HG02970 (cell line): ENCODE measurements around the gene DGKH.
"Not testable (repeated sequence)": the region's sequence is repeated elsewhere in the genome, so short reads cannot be mapped to it uniquely, and the experiment has no call there.

Experiments
- ATAC-seq: cut with Tn5 transposase; IDR thresholded peaks from one replicate; pipeline ENCODE4 v1.9.1; 2021; ENCODE audit warnings: mild to moderate bottlenecking, moderate library complexity, moderate number of reproducible peaks; ENCODE audit not compliant: unreplicated experiment, low FRiP score

The DGKH gene

DNA sequence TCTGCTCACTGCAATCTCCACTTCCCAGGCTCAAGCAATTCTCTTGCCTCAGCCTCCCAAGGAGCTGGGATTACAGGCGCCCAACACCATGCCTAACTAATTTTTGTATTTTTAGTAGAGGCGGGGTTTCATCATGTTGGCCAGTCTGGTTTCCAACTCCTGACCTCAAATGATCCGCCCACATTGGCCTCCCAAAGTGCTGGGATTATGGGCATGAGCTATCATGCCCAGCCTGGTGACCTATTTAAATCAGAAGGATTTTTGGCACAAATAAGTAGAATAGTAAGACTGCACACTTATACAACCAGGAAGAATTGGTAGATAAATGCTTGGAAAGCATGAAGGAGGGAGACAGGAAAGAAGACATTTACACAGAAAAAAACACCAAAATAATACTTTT lies 170.1 kb downstream of the DGKH start:
- ATAC-seq = no peak

- ATAC-seq = no peak
Observed at GRCh38 chr13:42219051-42219450, 170.6 kb downstream of the DGKH start.

DNA sequence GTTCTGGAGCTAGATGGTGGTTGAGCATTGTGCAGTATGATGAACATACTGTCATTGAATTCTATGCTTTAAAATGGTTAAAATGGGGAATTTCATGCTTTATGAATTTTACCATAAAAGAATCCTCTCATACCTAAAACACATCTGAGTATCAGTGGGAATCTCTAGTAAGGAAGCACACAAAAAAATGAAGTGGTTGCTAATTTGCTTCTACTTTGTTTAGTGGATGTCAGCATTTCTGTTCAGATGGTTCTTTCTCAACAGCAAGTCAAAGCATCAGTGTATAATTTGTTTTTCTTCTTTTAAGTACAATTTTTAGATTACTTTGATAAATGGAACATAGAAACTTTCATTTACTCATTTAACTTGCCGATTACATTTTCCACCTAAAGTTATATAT lies 171.4 kb downstream of the DGKH start:
- ATAC-seq = no peak

DNA sequence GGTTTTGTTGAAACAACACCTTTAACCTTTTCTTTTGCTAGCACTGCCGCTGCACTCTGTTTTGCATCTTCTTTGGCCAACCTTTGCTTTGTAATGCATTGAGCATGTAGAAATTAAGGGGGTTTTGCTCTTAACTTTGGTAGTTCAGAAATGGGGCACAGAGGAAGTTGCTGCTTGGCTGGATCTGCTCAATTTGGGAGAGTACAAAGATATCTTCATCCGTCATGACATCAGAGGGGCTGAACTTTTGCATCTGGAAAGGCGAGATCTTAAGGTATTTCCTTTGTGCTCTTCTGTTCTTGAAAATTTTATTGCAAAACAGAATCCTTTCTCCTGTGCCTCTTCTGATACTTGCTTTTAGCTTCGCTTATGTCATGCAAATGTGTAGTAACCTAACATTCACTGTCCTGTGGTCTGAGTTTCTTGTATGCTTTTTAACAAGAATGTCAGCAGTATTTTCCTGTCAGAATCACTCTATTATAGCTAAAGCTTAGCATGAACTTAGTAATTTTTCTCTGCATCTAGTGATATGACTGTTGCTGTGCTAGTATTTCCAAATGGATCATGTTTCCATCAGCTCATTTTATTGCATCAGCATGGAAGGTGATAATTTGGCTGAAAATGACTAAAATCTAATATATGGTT lies 172.8 kb downstream of the DGKH start:
- no peak for ATAC-seq

- ATAC-seq = no peak
Observed at GRCh38 chr13:42223681-42224080, 175.2 kb downstream of the DGKH start.

- no peak for ATAC-seq
Observed at GRCh38 chr13:42225051-42225450, 176.6 kb downstream of the DGKH start.

- ATAC-seq = not testable (repeated sequence)
Observed at GRCh38 chr13:42226759-42227158, 178.3 kb downstream of the DGKH start.

DNA sequence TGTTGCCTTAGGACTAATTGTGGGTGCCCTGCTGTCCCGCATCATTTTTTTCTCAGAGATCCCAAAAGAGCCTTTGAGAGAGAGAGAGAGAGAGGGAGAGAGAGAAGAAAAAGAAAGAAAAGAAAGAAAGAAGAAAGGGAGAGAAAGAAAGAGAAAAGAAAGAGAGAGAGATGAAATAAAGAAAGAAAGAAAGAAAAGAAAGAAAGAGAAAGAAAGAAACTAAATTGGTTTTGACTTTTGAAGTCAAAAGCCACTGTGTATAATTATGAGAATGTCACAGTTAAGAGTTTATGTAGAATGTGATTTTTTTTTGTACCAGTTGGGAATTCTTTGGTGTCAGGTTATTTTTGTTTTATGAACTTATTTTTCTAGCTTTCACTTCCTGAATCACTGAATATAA lies 180.1 kb downstream of the DGKH start:
- no peak for ATAC-seq

DNA sequence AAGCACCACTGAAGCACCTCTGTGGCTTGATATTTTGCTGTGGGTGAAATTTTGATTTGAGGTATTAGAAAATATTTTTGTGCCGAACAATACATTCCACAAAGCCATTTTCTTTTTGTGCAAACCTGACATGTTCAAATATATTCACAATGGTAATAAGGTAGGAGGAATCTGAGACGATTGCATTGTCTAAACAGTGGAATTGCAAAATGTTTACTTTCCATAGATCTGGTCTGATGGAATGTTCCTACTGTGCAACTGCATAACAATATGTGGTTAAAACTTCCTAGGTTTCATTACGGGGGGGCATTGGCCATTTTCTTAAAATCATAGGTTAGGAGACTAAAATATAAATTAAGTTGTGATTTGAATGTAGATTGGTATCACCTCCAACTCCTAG lies 180.8 kb downstream of the DGKH start:
- ATAC-seq = no peak

DNA sequence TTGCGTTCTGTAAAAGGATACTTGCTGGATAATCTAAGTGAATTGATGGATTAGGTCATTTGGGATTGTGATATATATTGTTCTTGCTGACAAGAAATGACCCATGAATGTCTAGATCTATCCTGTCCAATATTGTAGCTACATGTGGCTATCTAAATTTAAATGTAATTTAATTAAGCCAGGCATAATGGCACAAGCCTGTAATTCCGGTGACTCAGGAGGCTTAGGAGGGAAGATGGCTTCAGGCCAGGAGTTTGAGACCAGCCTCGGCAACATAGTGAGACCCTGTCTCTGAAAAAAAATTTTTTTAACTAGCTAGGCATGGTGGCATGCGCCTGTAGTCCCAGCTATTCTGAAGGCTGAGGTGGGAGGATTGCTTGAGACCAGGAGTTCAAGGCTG lies 184.2 kb downstream of the DGKH start:
- no peak for ATAC-seq

DNA sequence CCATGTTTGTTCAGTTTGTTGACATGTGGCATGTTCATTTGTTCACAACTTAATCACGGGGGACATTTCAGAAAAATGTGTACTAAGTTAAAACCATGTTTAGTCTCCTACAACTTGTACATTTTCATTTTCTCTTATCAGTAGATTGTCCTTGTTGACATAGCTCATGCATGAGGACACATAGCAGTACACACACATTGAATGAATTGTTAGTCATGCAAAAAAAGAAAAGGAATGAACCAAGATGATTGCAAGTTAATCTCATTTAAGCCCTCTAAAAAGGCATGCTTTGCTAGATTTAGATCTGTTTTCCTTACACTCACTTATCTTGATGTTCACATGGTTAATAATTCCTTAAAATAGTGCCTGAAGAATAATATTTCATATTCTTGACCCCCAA lies 185.3 kb downstream of the DGKH start:
- ATAC-seq = no peak

DNA sequence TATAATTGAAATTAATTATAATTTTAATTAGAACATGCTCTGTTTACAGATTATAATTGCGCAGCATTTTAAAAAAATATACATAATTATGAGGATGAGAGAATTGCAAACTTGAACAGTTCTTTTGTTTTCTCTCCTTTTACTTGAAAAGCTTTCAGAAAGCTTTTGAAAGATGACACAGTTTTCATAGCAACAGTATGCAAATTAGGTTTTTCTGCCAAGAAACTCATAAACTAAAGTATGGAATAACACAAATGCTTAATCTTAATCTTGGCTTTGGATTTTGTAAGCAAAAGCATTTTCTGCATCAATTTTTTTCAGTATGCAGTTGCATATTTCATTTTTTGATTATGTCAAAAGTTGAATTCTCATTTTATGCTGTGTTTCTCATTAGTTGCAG lies 190.7 kb downstream of the DGKH start:
- no peak for ATAC-seq

GRCh38 chr13:42239644-42240043 lies 191.2 kb downstream of the DGKH start:
- ATAC-seq = no peak

GRCh38 chr13:42246541-42246940 lies 198.1 kb downstream of the DGKH start:
- no peak for ATAC-seq

DNA sequence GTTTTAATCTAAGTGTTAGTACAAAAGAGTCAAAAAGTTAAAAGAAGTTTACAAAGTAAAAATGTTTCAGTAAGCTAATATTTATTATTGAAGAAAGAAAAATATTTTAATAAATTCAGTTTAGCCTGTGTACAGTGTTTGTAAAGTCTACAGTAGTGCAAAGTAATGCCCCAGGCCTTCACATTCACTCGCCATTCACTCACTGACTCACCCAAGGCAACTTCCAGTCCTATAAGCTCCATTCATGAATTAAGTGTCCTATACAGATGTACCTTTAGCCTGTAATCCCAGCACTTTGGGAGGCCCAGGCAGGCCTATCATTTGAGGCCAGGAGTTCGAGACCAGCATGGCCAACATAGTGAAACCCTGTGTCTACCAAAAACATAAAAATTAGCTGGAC lies 199.4 kb downstream of the DGKH start:
- ATAC-seq = no peak

- no peak for ATAC-seq
Observed at GRCh38 chr13:42255886-42256285, 207.4 kb downstream of the DGKH start.

DNA sequence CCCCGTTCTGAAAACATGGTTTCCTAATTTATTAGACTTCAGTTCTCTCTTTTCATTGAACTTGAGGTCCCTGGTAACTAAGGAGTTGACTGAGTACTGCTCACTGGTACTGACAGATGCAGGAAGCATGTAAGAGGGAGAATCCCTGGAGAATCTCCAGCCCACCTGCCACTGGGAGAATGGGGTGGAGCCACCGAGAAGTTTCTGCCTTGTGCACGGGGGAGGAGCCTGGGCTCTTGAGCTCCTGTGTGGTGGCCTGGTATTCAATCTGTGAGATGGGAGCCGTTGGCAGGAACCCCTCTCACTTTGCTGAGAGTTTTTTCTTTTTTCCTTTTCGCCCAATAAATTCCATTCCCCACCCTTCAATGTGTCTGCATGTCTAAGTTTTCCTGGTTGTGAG lies 210.3 kb downstream of the DGKH start:
- ATAC-seq = no peak

DNA sequence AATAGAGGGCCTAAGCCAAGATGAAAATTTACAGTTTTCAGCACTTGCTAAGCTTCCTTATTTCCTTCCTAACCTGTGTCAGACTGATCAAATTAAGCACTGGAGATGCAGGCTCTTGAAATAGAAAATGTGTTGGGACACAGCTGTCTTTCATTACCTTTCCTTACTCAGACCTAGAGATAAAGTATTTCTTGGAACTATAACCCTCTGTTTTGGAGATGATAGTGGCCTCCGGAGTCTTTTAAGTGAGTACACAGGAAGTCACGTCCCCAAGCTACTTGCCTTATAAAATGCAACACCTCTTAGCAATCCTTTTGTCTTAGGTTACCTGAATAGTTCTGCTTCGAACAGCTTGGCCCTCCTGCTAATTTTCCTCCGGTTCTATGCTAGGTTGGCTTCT lies 211.1 kb downstream of the DGKH start:
- no peak for ATAC-seq

DNA sequence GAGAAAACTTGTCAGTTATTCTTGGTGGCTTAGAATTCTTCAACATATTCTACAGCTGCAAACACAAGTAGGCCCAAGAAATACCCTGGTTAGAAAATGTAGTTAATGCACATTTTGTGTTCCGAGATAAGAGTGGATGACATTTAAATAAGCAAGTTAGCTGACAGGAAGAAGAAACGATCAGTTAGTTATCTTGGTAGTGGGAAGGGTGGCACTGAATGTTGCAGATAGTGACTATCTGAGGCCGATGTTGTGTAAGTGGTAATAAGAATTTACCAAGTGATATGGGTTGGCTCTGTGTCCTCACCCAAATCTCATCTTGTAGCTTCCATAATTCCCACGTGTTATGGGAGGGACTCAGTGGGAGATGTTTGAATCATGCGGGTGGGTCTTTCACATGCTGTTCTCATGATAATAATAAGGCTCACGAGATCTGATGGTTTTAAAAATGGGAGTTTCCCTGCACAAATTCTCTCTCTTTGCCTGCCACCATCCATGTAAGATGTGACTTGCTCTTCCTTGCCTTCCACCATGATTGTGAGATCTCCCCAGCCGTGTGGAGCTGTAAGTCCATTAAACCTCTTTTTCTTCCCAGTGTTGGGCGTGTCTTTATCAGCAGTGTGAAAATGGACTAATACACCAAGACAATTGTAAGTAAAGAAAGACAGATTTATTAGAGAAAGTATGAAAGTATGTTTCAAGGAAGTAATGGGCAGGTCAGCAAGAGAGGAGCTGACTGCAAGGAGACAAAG lies 212.6 kb downstream of the DGKH start:
- ATAC-seq = no peak

DNA sequence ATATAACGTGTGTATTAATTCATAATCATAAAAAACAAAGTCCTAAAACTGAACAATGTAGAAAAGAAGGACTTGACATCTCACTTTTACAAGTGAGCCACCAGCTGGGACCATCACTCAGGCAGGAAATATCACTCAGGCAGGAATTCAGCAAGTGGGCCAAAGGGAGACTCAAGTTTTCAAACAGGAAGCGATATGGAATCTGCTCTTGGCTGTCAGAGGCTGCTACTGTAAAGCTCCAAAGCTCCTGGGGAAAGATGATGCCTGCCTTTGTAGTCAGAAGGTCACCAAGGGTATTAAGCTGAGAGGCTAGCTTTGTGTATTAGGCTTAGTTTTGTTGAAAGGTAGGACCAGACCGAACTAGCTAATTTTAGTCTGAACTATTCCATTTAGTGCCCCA lies 218.0 kb downstream of the DGKH start:
- ATAC-seq = no peak

GRCh38 chr13:42270160-42270856 lies 221.9 kb downstream of the DGKH start:
- no peak for ATAC-seq

- ATAC-seq = no peak
Observed at GRCh38 chr13:42270857-42271215, 222.4 kb downstream of the DGKH start.
